ENCODE data around the gene NEUROD1.
"Not testable (repeated sequence)": the region's sequence is repeated elsewhere in the genome, so short reads cannot be mapped to it uniquely, and the experiment has no call there.

The NEUROD1 gene

DNA sequence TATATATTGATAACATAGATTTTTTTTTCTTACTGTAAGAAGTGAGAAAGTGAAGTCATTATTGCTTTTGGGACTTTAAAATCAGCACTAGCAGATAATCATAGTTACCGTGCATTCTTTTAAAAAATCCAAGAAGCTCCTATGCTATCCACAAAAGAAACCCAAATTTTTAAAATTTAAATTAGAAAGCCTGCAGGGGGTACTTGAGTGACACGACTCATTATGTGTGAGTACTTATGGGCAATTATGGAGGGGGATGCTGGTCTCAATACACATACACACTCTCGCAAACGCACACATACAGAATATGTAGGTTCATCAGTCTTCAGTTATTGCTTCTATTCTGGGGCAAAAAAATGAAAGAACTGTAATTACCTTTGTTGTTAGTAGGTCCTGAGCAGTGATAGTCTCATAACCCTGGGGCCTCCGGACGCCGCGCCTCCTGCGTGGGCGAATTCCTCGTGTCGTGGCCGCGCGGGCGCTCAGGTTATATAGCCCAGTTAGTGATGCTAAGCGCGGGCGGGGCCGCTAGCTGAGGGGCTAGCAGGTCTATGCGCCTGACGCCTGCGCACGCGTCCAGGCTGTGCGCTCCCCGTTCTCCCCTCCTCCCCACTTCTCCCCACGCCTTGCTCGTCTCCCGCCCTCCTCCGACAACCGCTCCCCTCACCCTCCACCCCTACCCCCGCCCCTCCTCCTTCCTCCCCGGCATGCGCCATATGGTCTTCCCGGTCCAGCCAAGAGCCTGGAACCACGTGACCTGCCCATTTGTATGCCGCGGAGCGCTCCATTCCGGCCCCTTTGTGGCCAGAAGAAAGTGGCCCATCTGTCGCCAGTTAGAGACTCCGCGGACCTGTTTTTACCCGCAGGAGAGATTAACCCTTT is at the start of gene NEUROD1:
NEUROD1 (minus strand) TSS at position 463 of the 882 bp plus-strand sequence. CDS start 1,657 bp downstream, outside the sequence.
- no peak for DNase-seq

DNA sequence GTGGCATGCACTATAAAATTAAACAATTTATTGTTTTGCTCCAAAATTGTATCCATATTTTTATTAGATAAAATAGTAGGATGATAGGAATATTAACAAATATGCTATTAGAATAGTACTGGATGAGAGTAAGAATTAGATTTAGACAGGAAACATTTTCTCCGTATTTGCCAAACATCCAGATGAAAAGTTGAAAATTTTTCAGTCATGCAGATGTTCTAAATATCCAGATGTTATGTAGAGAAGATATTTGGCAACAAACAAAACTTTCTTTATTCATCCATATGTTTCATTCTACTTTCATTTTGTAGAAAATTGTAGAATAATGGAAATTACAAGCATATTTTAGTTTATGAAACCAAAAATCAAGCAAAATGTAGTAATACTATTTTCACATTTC is 45.2 kb upstream of the NEUROD1 start:
- no peak for DNase-seq

DNA sequence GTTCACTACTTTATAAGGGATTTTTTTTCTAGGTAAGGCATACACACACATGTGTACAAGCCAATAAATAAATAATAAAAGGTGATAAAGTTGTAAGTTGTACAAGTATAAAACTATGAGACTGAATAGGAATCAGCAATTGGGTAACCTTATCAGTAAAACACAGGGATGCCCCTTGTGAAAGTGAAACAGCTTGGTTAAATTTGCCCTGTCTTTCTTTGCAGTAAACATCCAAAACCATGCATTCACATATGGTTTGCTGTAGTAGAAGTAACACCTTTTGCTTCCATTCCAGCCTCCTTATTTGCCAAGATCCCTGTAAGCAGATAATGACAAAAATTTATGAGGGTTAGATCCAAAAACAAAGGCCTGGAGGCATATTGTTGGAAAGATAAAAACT is 44.3 kb upstream of the NEUROD1 start:
- no peak for DNase-seq

DNA sequence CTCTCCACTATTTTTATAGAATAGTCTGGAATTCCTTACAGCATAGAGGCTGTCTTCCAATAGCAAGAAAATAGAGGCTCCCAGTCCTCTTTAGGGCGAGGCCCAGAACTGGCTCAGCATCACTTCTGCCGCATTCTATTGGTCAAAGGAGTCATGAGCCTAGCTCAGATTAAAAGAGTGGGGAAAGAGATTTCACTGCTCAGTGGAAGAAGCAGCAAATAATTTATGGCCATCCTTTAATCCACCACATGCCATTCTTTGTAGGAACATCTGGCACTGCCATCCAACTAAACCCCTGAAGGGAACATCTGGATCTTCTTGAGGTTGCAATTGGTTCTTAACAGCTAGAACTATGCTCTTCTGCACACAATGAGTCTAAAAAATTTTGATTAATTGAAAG is 43.4 kb upstream of the NEUROD1 start:
- DNase-seq = no peak

DNA sequence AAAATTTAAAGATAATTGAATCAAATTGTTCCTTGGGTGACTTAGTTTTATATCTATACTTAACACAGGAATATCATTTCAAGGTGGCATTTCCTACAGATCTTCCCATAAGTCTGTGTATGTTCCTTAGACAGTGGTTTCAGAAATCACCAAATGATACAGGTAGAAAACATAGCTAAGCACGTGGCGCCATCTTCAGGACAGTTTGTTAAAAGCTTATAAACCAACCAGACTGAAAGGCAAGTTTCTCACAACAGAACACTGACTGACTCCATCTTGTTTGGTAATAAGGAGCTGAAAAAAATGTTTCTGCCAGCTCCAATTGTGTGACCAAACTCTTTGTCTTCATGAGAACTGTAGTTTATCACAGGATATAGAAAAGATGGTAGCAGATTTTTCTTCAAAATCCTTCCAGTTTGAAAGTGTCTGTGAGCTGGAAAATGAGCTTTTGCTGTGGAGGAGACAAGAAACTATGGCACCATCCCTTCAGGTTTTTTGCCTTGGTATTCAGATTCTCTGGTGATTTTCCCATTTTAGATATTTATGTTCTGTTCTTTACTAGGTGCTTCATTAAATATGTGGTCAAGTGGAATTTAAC is 34.8 kb upstream of the NEUROD1 start:
- DNase-seq = peak; percentile 26

DNA sequence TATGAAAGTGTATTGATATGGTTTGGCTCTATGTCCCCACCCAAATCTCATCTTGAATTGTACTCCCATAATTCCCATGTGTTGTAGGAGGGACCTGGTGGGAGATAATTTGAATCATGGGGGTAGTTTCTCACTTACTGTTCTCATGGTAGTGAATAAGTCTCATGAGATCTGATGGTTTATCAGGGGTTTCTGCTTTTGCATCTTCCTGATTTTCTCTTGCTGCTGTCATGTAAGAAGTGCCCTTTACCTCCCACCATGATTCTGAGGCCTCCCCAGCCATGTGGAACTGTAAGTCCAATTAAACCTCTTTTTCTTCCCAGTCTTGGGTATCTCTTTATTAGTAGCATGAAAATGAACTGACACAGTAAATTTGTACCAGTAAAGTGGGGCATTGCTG is 30.7 kb upstream of the NEUROD1 start:
- DNase-seq = not testable (repeated sequence)

DNA sequence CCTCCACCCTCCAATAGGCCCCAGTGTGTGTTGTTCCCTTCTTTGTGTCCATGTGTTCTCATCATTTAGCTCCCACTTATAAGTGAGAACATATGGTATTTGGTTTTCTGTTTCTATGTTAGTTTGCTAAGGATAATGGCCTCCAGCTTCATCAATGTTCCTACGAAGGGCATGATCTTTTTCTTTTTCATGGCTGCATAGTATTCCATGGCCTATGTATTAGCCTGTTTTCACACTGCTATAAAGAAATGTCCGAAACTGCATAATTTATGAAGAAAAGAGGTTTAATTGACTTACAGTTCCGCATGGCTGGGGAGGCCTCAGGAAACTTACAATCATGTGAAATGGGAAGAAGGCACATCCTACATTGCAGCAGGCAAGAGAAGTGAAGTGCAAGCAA is 22.2 kb upstream of the NEUROD1 start:
- not testable (repeated sequence) for DNase-seq

DNA sequence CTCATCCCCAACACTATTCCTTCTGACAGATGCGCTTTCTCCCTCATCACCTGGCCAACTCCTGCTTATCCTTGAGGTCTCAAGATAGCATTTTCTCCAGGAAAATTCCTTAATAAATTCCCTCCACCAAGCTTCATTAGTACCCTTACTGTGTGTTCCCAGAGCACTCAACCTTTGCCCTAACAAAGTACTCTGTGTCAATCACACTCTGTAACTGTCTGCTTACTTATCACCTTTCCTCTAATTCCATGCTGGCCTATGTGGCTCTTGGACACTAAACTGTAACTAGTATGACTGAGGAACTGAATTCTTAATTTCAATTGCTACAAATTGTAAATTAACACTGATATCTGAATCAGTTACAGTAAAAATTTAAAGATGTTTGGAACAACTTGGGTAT is 17.9 kb upstream of the NEUROD1 start:
- no peak for DNase-seq

DNA sequence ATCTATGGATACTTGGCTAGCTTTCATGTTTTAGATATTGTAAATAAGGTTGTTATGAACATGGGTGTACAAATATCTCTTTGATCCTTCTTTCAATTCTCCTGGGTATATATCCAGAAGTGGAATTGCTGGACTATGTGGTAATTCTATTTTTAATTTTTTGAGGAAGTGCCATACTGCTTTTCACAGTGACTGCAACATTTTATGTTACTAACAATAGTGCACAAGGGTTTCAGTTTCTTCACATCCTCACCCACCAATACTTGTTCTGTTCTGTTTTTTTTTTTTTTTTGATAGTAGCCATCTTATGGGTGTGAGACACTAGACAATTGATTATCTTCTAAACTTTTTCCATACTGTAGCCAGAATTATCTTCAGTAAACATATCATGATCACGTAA is 17.3 kb upstream of the NEUROD1 start:
- no peak for DNase-seq

DNA sequence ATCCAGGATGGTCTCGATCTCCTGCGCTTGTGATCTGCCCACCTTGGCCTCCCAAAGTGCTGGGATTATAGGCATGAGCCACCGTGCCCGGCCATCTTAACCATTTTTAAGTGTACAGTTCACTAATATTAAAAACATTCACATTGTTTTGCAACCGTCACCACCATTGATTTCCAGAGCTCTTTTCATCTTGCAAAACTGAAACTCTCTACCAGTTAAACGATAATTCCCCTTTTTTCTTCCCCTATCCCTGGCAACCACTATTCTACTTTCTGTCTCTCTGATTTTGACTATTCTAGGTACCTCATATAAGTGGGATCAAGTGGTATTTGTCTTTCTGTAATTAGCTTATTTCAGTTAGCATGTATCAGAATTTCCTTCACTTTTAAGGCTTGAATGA is 16.8 kb upstream of the NEUROD1 start:
- no peak for DNase-seq

DNA sequence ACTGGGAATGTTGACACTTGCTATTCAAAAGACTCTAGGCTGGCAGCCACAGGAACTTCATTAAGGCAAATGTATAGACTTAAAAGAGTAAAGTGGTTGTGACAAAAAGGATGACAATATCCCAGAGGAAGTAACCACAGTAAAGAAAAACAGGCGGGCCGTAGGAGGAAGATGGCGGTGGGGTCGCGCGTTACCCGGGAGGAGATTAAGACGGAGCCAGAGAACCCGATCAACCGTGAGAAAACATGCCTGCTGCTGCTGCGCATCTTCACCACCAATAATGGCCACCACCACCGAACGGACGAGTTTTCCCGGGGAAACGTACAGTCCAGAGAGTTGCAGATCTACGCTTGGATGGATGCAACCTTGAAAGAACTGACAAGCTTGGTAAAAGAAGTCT is 14.0 kb upstream of the NEUROD1 start:
- no peak for DNase-seq

DNA sequence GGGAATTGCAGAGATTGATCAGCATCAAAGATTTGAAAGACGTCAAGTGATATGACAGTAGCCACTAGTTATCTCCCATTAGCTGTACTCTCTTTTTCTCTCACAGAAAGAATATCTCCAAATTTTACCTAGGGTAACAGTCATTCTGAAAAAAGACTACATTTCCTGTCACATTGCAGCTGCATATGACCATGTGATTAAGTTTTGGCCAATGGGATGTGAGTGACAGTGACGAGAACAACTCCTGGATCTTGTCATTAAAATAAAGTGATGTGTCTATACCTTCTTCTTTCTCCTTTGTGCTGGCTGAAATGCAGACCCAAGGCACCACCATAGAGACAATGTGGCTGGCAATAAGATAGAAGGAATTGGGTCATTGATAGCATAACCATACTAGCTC is 10.5 kb upstream of the NEUROD1 start:
- DNase-seq = no peak

DNA sequence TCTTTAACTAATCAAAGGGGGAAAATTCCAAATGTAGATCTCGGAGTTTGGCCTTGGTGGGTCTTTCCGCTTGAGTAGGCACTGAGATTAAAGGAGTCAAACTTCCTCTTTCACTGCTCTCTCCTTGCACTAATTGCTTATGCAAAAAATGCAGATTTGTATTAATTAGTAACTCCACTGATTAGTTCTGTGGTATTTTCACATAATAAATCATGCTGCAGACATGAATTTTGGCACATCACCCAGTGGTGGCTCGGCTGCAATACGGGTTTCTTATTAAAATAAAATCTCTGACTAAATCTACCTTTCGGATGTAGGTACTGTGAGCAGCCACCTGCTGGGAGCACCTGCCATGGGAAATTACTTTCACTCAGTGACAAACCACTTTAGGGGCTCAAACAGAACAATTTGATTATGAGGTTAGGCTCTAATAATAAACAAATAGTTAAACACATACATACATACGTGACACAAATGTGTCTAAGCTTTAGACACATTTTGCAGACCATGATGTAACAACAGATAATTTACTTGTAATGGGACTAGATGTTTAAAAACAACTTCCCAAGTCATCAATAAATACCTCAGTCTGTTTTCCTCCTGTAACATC is 6.4 kb upstream of the NEUROD1 start:
- DNase-seq = no peak

DNA sequence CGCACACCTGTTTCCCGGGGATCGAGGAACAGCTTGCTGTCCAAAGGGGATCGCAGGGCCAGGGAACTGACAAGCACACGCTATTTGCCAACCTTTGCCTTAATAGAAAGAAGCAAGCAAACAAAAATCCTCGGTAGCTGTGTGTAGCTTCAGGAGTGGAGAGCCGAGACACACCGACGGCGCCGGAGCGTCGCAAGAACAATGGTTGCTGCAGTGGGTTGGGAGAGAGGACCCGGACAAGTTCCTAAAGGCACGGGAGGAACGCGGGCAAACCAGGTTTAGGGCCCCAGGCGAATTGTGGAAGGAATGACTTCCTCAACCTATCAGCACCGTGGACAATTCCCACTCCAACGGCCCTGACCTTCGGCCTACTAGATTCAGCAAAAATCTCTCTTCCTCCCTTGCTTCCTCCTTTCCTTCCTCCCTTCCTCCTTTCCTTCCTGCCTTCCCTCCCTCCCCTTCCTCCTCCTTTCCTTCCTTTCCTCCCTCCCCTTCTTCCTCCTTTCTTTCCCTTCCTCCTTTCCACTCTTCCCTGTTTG is 4.9 kb upstream of the NEUROD1 start:
- no peak for DNase-seq

DNA sequence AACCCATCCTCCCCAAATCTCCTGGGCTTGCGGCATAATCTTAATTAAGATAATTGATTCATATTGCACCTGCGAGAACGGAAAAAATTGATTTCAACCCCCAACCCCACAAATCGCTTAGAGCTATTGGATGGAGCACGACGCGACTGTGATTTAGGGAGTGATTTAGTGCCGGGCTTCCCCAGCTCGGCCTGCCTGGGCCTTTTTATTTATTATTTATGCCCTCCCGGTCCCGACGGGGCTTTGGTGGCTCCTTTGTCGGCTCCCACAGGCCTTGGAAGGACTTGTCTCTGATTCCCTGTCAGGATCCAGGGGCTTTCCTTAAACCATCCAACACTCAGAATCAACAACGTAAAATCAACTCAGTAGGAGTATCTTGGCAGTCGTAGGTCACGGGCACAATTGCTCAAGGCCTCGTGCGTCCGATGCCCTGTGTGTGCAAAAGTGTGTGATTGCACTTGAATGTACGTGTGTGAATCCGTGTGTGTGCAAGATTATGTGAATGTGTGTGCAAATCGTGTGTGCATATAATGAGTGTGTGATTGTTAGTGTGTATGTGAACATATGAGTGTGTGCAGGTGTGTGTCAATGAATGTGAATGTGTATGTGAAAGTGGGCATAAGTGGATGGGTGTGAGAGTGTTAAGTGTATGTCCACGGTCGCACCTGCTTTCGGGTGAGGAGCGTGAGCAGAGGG is 4.3 kb upstream of the NEUROD1 start:
- no peak for DNase-seq

DNA sequence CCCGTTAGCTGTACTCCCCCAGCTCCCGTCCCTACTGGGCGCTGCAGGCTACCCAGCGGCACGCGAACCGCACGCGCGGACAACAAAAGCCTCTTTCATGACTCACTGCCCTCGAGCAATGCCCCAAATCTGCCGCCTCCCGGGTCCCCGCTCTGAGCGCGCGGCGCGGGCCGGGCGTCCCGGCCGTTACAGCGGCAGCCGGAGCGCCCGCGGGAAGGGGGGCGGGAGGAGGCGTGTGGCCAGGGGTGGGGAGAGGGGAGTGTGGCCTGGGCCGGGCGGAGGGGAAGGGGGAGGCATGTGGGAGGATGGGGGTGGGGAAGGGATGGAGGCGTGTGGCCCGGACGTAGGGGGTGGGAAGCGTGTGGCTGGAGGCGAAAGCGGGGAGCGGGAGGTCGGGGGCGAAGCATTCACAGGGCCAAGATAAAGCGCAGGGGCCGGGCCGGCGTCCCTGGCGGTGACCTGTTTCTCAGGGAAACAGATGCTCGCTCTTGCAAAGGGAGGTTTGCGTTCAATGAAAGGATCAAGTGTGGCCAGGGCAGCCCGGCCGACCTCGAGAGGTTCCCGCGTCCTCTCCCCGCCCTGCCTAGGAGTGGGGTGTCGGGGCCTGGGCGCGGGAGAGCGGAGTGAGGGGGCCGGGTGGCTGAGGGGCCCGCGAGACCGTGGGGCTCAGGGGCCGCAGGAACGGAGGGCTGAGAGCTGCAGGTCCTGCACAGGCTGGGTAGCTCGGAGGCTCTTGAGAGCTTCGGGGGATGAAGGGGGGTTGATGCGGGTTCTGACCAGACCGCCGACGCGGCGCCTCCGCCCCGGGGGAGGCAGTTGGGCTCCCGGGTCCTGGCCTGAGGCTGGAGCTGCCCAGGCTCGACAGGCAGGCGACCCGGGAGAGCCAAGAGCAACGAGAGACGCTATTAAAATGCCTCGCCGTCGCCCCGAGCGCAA is 3.5 kb upstream of the NEUROD1 start:
- no peak for DNase-seq

DNA sequence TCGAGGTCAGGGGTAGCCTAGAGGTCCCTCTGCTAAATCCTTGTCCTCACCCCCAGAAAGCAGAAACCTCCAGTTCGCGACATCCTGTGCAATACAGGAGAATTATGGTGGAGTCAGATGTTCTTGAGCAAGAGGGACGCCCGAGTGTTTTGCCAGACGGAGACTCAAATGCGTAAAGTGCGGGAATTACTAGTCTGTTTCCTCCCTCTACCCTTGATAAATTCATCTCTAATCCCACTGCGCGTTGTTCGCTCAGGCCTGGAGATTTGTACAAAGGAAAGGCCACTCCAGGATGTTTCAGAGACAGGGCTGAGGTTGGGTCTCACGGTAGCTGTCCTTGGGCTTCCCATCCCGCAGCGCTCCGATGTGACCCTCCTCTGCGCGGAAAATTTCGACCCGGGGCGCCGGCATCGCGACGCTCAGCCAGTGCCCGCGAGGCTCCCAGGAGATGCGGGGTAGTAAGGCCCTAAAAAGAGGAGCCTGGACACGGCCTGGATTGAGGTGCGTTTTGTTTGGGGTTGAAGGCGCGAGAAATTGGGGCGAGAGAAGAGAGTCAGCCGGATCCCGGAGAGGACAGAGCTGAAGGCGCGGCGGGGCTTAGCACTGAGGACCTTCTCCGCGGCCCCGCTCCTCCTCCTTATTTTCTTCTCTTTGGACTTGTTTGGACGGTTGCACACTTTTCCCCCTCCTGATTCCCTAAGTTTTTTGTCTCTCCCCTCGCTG is 2.6 kb upstream of the NEUROD1 start:
- no peak for DNase-seq

DNA sequence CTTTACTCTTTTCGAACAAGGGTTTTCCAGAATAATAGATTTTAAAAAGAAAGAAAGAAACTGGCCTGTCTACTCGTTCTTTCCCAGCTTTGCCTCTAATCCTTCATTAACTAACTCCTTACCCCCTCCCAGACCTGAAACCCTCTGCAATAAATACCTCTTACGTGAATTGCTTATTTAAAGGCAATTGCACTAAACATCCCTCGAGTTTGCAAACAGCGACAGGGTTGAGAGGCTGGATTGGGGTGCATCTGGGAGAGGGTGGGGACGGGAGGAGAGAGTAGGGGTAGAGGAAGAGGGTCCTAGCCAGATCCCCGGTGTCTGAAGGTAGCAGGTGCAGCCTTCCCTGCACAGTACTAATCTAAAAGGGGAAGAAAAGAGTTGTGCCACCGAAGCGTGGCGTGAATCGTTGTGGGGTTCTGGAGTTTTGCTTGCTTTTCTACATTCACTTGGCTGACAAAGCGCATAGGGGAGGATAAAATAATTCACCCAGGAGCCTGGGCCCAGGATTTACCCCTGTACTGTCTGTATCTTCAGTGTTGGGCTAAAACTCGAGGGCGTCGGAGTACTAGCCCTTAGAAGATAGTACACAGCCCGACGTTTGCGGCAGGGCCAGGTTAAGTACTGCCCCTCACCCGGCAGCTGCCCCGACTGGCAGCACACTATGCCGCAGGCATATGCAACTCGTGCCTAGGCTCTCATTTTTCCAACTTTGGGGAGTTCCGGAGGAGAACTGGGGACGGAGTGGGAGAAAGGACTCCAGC is 1.9 kb upstream of the NEUROD1 start:
- DNase-seq = no peak

DNA sequence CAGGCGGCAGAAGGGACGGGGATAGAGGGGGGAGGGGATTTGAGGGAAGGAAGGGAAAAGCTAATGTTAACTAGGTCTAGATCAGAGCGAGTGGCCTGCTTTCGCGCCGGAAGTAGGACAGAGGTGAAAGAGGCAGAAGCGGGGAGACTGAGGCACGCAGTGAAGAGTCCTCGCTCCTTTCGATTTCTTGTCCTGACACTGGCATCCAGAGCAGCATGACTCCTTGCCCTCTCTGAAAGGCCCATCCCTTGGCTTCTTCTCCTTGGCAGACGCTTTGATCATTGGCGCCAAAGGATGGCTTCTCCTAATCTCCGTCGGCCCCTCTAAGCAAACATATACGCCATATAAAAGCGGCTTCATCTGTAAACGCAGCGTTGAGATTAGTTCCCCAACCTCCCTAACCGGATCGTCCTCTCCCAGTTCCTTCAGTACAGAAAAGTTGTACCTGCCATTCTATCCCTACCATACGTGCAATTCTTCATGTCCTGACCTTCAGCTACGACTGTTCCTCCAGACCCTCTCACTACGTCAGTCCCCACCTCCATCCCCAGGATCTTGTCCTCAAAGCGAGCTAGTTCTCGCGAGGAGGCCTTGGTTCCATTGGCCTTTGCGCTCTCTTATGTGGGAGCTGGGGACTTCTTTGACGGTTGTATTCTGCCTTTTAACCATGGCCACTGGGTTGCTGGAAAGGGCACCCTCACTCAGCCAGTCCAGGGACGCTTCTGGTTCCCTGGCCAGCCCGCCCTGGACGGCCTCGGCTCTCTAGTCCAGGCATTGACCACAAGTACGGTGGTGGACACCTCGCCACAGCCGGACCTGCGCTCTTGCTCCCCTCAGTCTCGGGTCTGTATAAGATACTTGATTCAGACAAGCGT is 857 bp upstream of the NEUROD1 start:
- DNase-seq = no peak
